IPS-15b (cell line): ENCODE results near the gene RSAD2.

Source experiments
- H3K27me3 ChIP-seq: one replicate; pipeline ENCODE4 v1.6.1; 2013; ENCODE audit warnings: low read length; ENCODE audit not compliant: control insufficient read depth, insufficient read depth
- H3K36me3 ChIP-seq: one replicate; pipeline ENCODE4 v1.6.1; 2013; ENCODE audit warnings: low read length; ENCODE audit not compliant: control insufficient read depth, insufficient read depth
- H3K4me1 ChIP-seq: one replicate; pipeline ENCODE4 v1.6.1; 2013; ENCODE audit warnings: mild to moderate bottlenecking, low read length; ENCODE audit not compliant: control insufficient read depth, insufficient read depth
- H3K4me3 ChIP-seq: one replicate; pipeline ENCODE4 v1.5.1; 2013; ENCODE audit warnings: low read depth, low read length
- H3K9ac ChIP-seq: one replicate; pipeline ENCODE4 v1.6.1; 2013; ENCODE audit warnings: low read depth, mild to moderate bottlenecking, low read length
- H3K9me3 ChIP-seq: one replicate; pipeline ENCODE4 v1.6.1; 2013; ENCODE audit warnings: mild to moderate bottlenecking, low read length; ENCODE audit not compliant: control insufficient read depth, insufficient read depth

Gene RSAD2

GRCh38 chr2:6877402-6878304, at the start of gene RSAD2:
Gene RSAD2, plus strand, starts transcription at chr2:6877777. Its CDS starts 24 bp downstream, at chr2:6877801.
- H3K9ac ChIP-seq, result no peak within 1 kb of the TSS
- no peaks in the 10 kb centered on the region for H3K9me3 ChIP-seq
- H3K4me3 ChIP-seq, result no peak within 1 kb of the TSS
- H3K4me1 ChIP-seq, result no peaks in the 10 kb centered on the region
- H3K36me3 ChIP-seq, result no peaks in the 10 kb centered on the region
- H3K27me3 ChIP-seq, result no peaks in the 10 kb centered on the region

GRCh38 chr2:6828299-6828584, 49.3 kb upstream of the RSAD2 start:
- Histone ChIP-seq H3K36me3 (no peaks in the 10 kb centered on the region), H3K4me3 (no peak overlapping the region), H3K27me3 (no peaks in the 10 kb centered on the region), H3K4me1 (no peaks in the 10 kb centered on the region), H3K9ac (no peak overlapping the region), H3K9me3 (peaks cover 4% of the 10 kb centered on the region)

- peaks cover 10% of the 10 kb centered on the region for H3K9me3 ChIP-seq
- no peaks in the 10 kb centered on the region for H3K36me3 ChIP-seq
- no peaks in the 10 kb centered on the region for H3K4me1 ChIP-seq
- H3K4me3 ChIP-seq, result no peak overlapping the region
- no peaks in the 10 kb centered on the region for H3K27me3 ChIP-seq
- no peak overlapping the region for H3K9ac ChIP-seq
Observed at GRCh38 chr2:6831229-6831628, 46.3 kb upstream of the RSAD2 start.

GRCh38 chr2:6832596-6833299, 44.8 kb upstream of the RSAD2 start:
- H3K27me3 ChIP-seq, result no peaks in the 10 kb centered on the region
- no peaks in the 10 kb centered on the region for H3K36me3 ChIP-seq
- peaks cover 10% of the 10 kb centered on the region for H3K9me3 ChIP-seq
- H3K9ac ChIP-seq, result no peak overlapping the region
- no peaks in the 10 kb centered on the region for H3K4me1 ChIP-seq
- no peak overlapping the region for H3K4me3 ChIP-seq

GRCh38 chr2:6833300-6833604, 44.3 kb upstream of the RSAD2 start:
- Histone ChIP-seq H3K36me3 (no peaks in the 10 kb centered on the region), H3K9me3 (peaks cover 10% of the 10 kb centered on the region), H3K9ac (no peak overlapping the region), H3K4me3 (no peak overlapping the region), H3K27me3 (no peaks in the 10 kb centered on the region), H3K4me1 (no peaks in the 10 kb centered on the region)

- no peaks in the 10 kb centered on the region for H3K36me3 ChIP-seq
- no peaks in the 10 kb centered on the region for H3K27me3 ChIP-seq
- no peak overlapping the region for H3K9ac ChIP-seq
- no peaks in the 10 kb centered on the region for H3K4me1 ChIP-seq
- no peak overlapping the region for H3K4me3 ChIP-seq
- peaks cover 10% of the 10 kb centered on the region for H3K9me3 ChIP-seq
Observed at GRCh38 chr2:6834163-6834562, 43.4 kb upstream of the RSAD2 start.

GRCh38 chr2:6835467-6835866, 42.1 kb upstream of the RSAD2 start:
- Histone ChIP-seq H3K9me3 (peaks cover 10% of the 10 kb centered on the region), H3K4me1 (no peaks in the 10 kb centered on the region), H3K4me3 (no peak overlapping the region), H3K36me3 (no peaks in the 10 kb centered on the region), H3K27me3 (no peaks in the 10 kb centered on the region), H3K9ac (no peak overlapping the region)

GRCh38 chr2:6838673-6839319, 38.8 kb upstream of the RSAD2 start:
- no peak overlapping the region for H3K4me3 ChIP-seq
- no peaks in the 10 kb centered on the region for H3K36me3 ChIP-seq
- no peaks in the 10 kb centered on the region for H3K4me1 ChIP-seq
- no peaks in the 10 kb centered on the region for H3K27me3 ChIP-seq
- H3K9me3 ChIP-seq, result peaks cover 6% of the 10 kb centered on the region
- no peak overlapping the region for H3K9ac ChIP-seq

- H3K27me3 ChIP-seq, result no peaks in the 10 kb centered on the region
- H3K9ac ChIP-seq, result no peak overlapping the region
- H3K4me1 ChIP-seq, result no peaks in the 10 kb centered on the region
- H3K9me3 ChIP-seq, result peaks cover 18% of the 10 kb centered on the region
- H3K4me3 ChIP-seq, result no peak overlapping the region
- no peaks in the 10 kb centered on the region for H3K36me3 ChIP-seq
Observed at GRCh38 chr2:6841537-6842287, 35.9 kb upstream of the RSAD2 start.

GRCh38 chr2:6845312-6845711, 32.3 kb upstream of the RSAD2 start:
- H3K4me1 ChIP-seq, result no peaks in the 10 kb centered on the region
- no peaks in the 10 kb centered on the region for H3K36me3 ChIP-seq
- H3K4me3 ChIP-seq, result no peak overlapping the region
- H3K27me3 ChIP-seq, result no peaks in the 10 kb centered on the region
- H3K9me3 ChIP-seq, result peaks cover 18% of the 10 kb centered on the region
- H3K9ac ChIP-seq, result no peak overlapping the region

GRCh38 chr2:6845903-6846302, 31.7 kb upstream of the RSAD2 start:
- H3K27me3 ChIP-seq, result no peaks in the 10 kb centered on the region
- H3K9me3 ChIP-seq, result peaks cover 18% of the 10 kb centered on the region
- no peak overlapping the region for H3K9ac ChIP-seq
- no peaks in the 10 kb centered on the region for H3K36me3 ChIP-seq
- no peaks in the 10 kb centered on the region for H3K4me1 ChIP-seq
- no peak overlapping the region for H3K4me3 ChIP-seq
